Measurements from ENCODE around the gene GATB.
"Not testable (repeated sequence)": the region's sequence is repeated elsewhere in the genome, so short reads cannot be mapped to it uniquely, and the experiment has no call there.

GATB gene

DNA sequence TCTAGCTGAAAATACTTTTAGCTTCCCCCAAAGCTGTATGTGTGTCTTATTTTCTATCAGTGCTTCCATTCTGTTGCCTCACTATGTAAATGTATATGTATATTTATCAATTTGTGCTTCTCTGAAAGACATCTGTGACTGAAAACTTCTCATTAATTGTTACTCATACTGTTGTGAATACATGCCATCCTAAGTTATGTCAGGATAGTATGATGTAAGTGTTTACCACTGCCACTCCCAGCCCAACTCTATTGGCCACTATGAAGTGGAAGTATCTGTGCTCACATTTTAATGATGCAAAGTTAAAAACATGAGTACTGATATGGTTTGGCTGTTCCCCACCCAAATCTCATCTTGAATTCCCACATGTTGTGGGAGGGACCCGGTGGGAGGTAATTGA, 24.4 kb downstream of the GATB start:
- H4K20me1 ChIP-seq (ENCODE audit: insufficient read depth, low read length): no peaks in the 10 kb centered on the region
- H2AFZ ChIP-seq (ENCODE audit: low read length): no peak overlapping the region
- H3K9me3 ChIP-seq (ENCODE audit: low read length): peaks cover 11% of the 10 kb centered on the region; the same call in 1 of the 2 replicates
- H3K4me2 ChIP-seq (ENCODE audit: low read length): no peak overlapping the region
- H3F3A ChIP-seq (ENCODE audit: insufficient read depth, low read length): no peaks in the 10 kb centered on the region
- no peak overlapping the region for H3K27ac ChIP-seq (ENCODE audit: low read depth, low read length, poor library complexity, severe bottlenecking)
- H3K27me3 ChIP-seq (ENCODE audit: insufficient read depth, low read length): no peaks in the 10 kb centered on the region
- no peak overlapping the region for H3K9ac ChIP-seq (ENCODE audit: low read length)
- no peaks in the 10 kb centered on the region for H3K36me3 ChIP-seq (ENCODE audit: insufficient read depth, low read length)
- H3K9me2 ChIP-seq (ENCODE audit: low read depth, low read length): no peaks in the 10 kb centered on the region
- no peak overlapping the region for H3K4me3 ChIP-seq (ENCODE audit: low read depth, low read length, poor library complexity, severe bottlenecking)
- H3K4me1 ChIP-seq (ENCODE audit: insufficient read depth, low read length, severe bottlenecking): no peaks in the 10 kb centered on the region
- TF ChIP-seq EZH2 (IDR thresholded peaks at IDR 0.05; ENCODE audit: borderline replicate concordance, low read length): no peak
- no peak for TF ChIP-seq CTCF (IDR thresholded peaks at IDR 0.05; ENCODE audit: low read length)
- H3K79me2 ChIP-seq (ENCODE audit: insufficient read depth, low read length): no peaks in the 10 kb centered on the region

GRCh38 chr4:151731670-151732069, 29.1 kb downstream of the GATB start:
- H3K4me1 ChIP-seq (ENCODE audit: insufficient read depth, low read length, severe bottlenecking); H3K4me2 ChIP-seq (ENCODE audit: low read length); H3K36me3 ChIP-seq (ENCODE audit: insufficient read depth, low read length); H3K9me2 ChIP-seq (ENCODE audit: low read depth, low read length); H3K9ac ChIP-seq (ENCODE audit: low read length); H3K79me2 ChIP-seq (ENCODE audit: insufficient read depth, low read length); H4K20me1 ChIP-seq (ENCODE audit: insufficient read depth, low read length); H2AFZ ChIP-seq (ENCODE audit: low read length); H3K27me3 ChIP-seq (ENCODE audit: insufficient read depth, low read length); H3K4me3 ChIP-seq (ENCODE audit: low read depth, low read length, poor library complexity, severe bottlenecking); H3K27ac ChIP-seq (ENCODE audit: low read depth, low read length, poor library complexity, severe bottlenecking); H3F3A ChIP-seq (ENCODE audit: insufficient read depth, low read length); H3K9me3 ChIP-seq (ENCODE audit: low read length): not testable (repeated sequence)

DNA sequence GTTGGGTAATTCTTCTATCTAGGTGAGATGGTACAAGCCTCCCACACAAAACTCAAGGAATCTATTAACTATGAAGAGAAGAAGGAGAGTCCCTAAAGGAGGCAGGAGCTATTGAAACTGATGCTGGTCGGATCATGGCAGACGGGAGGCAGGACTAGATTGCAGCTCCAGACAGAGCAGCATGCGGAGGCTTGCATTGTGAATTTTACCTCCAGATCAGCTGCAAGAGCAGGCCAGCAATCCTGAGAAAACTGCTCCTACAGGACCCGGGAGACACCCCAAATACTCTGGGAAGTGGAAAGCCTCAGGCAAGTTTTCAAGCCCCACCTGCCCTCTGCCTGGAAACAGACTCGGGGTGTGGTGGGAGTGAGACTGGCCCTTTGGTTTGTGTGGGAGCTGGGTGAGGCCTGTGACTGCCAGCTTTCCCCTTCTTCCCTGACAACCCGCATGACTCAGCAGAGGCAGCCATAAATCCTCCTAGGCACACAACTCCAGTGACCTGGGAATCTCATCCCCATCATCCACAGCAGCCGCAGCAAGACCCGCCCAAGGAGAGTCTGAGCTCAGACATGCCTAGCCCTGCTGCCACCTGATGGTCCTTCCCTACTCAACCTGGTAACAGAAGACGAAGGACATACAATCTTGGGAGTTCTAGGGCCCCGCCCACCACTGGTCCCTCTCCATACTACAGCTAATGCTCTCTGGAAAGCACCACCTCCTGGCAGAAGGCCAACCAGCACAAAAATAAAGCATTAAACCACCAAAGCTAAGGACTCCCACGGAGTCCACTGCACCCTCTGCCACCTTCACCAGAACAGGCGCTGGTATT, 30.9 kb downstream of the GATB start:
- Histone ChIP-seq H3K4me3 (ENCODE audit: low read depth, low read length, poor library complexity, severe bottlenecking) (no peak overlapping the region), H3K9me3 (ENCODE audit: low read length) (no peaks in the 10 kb centered on the region), H3K27me3 (ENCODE audit: insufficient read depth, low read length) (no peaks in the 10 kb centered on the region), H3K9ac (ENCODE audit: low read length) (no peak overlapping the region), H3K36me3 (ENCODE audit: insufficient read depth, low read length) (no peaks in the 10 kb centered on the region), H3K27ac (ENCODE audit: low read depth, low read length, poor library complexity, severe bottlenecking) (no peak overlapping the region), H3F3A (ENCODE audit: insufficient read depth, low read length) (no peaks in the 10 kb centered on the region), H3K79me2 (ENCODE audit: insufficient read depth, low read length) (no peaks in the 10 kb centered on the region), H3K9me2 (ENCODE audit: low read depth, low read length) (no peaks in the 10 kb centered on the region), H2AFZ (ENCODE audit: low read length) (no peak overlapping the region), H3K4me2 (ENCODE audit: low read length) (no peak overlapping the region), H3K4me1 (ENCODE audit: insufficient read depth, low read length, severe bottlenecking) (no peaks in the 10 kb centered on the region), H4K20me1 (ENCODE audit: insufficient read depth, low read length) (no peaks in the 10 kb centered on the region)
- TF ChIP-seq CTCF (IDR thresholded peaks at IDR 0.05; ENCODE audit: low read length): no peak
- no peak for TF ChIP-seq EZH2 (IDR thresholded peaks at IDR 0.05; ENCODE audit: borderline replicate concordance, low read length)

DNA sequence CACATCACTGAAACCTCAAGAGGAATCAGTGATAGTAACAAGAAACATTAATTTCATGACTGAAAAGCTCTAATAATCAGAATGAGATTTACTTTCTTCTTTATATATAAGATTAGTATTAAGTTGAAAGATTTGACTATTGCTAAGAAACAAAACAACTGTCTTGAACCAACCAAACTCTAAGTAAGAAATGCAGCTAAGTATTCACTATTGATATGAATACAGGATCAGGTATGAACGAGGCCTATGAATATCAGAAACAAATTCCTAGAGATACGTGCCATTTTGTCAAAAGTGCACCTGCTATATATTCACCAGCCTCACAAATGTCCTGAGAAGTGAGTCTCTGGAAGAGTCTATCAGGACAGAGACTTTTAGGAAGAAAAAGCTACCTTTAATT, 32.1 kb downstream of the GATB start:
- no peaks in the 10 kb centered on the region for H4K20me1 ChIP-seq (ENCODE audit: insufficient read depth, low read length)
- no peaks in the 10 kb centered on the region for H3K9me2 ChIP-seq (ENCODE audit: low read depth, low read length)

More for the DNA sequence above, 32.1 kb downstream of the GATB start:
- H3K9me3 ChIP-seq (ENCODE audit: low read length): no peaks in the 10 kb centered on the region
- no peaks in the 10 kb centered on the region for H3K36me3 ChIP-seq (ENCODE audit: insufficient read depth, low read length)
- no peak for TF ChIP-seq EZH2 (IDR thresholded peaks at IDR 0.05; ENCODE audit: borderline replicate concordance, low read length)
- TF ChIP-seq CTCF (IDR thresholded peaks at IDR 0.05; ENCODE audit: low read length): no peak
- H2AFZ ChIP-seq (ENCODE audit: low read length): no peak overlapping the region
- H3K4me1 ChIP-seq (ENCODE audit: insufficient read depth, low read length, severe bottlenecking): no peaks in the 10 kb centered on the region
- H3K79me2 ChIP-seq (ENCODE audit: insufficient read depth, low read length): no peaks in the 10 kb centered on the region
- no peak overlapping the region for H3K9ac ChIP-seq (ENCODE audit: low read length)
- no peak overlapping the region for H3K27ac ChIP-seq (ENCODE audit: low read depth, low read length, poor library complexity, severe bottlenecking)
- H3F3A ChIP-seq (ENCODE audit: insufficient read depth, low read length): no peaks in the 10 kb centered on the region
- no peak overlapping the region for H3K4me3 ChIP-seq (ENCODE audit: low read depth, low read length, poor library complexity, severe bottlenecking)
- no peaks in the 10 kb centered on the region for H3K27me3 ChIP-seq (ENCODE audit: insufficient read depth, low read length)
- no peak overlapping the region for H3K4me2 ChIP-seq (ENCODE audit: low read length)
